Measurements from ENCODE around the gene HOXC11.

HOXC11 gene

GRCh38 chr12:54026640-54027441 lies 53.9 kb downstream of the HOXC11 start:
- no peak for DNase-seq

Measured in NCI-H1436 (cell line).